Skeletal muscle tissue (tissue), 4 donors: ENCODE measurements around the gene ANKRD33B. TPM values are rescaled to one million over a fixed set of nuclear protein-coding genes. Genes with fewer than 3 reads are reported as not detected.
A peak's percentile ranks its signal among the peaks of the same experiment; 100 is the strongest.
"Not testable (repeated sequence)": the region's sequence is repeated elsewhere in the genome, so short reads cannot be mapped to it uniquely, and the experiment has no call there.

Experiments used
- H3K27ac ChIP-seq: one replicate; pipeline ENCODE4 v1.7.0; 2013; ENCODE audit warnings: mild to moderate bottlenecking, low read depth, low read length, inconsistent platforms
- H3K27me3 ChIP-seq, 3 donors: one replicate each; pipeline ENCODE4 v1.7.0; 2013; ENCODE audit warnings: low read length in 3 of 3; ENCODE audit not compliant: control insufficient read depth in 3 of 3, insufficient read depth in 3 of 3
- H3K36me3 ChIP-seq, 3 donors: one replicate each; pipeline ENCODE4 v1.7.0; 2013; ENCODE audit warnings: low read length in 3 of 3; ENCODE audit not compliant: control insufficient read depth in 3 of 3, insufficient read depth in 3 of 3
- H3K4me1 ChIP-seq, 3 donors: one replicate each; pipeline ENCODE4 v1.7.0; 2013; ENCODE audit warnings: low read length in 3 of 3, mild to moderate bottlenecking in 3 of 3; ENCODE audit not compliant: control insufficient read depth in 3 of 3, insufficient read depth in 3 of 3
- H3K4me3 ChIP-seq, 3 donors: one replicate each; pipeline ENCODE4 v1.7.0; 2013; ENCODE audit warnings: low read length in 3 of 3
- H3K9ac ChIP-seq, 3 donors: one replicate each; pipeline ENCODE4 v1.7.0; 2013; ENCODE audit warnings: low read length in 3 of 3, mild to moderate bottlenecking in 3 of 3, moderate library complexity in 2 of 3, low read depth in 1 of 3
- H3K9me3 ChIP-seq, 3 donors: one replicate each; pipeline ENCODE4 v1.7.0; 2013; ENCODE audit warnings: low read length in 3 of 3; ENCODE audit not compliant: control insufficient read depth in 3 of 3
- total RNA-seq: library from RNA; depleted of rRNA; stranded (reverse); fragments of >200 nt; gene quantifications from one replicate; pipeline ENCODE4 v1.2.3, GENCODE V29; 2014
- donor health status: Osteomylitis.

The ANKRD33B gene
- total RNA-seq, 1 donor from 2014 or later, result 2.6 TPM

DNA sequence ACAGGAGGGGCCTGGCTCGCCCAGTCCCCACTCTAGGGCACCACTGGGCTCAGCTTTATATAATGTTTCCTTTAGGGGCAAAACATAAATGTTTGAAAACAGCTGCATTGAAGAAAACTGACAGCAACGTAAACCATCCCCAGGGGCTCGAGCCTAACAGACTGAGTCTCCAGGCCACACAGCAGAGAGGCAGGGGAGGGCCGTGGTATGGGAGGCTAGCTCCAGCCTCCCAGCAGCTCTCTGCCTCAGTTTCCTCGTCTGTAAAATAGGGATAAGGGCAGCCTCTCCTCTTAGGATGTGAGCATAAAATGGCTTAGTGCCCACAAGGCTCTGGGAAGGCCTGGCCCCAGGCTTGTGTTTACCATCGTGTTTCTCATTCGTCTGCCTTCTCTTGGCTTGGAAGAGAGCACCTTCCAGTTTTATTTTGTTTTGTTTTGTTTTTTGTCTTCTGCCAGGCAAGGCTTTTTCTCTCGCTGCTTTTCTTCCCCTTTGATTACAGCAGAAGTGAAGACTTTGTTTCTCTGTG, 2.7 kb downstream of the ANKRD33B start:
- Histone ChIP-seq H3K4me1 (peaks cover 17 to 38% (median 22%) of the 10 kb centered on the region in 3 donors), H3K9me3 (no peaks in the 10 kb centered on the region), H3K27me3 (peaks cover 0 to 22% (median 18%) of the 10 kb centered on the region in 3 donors), H3K4me3 (peak overlapping the region in 2 of 3 donors; percentile 22 to 77), H3K9ac (peak overlapping the region in 1 of 3 donors; percentile 11), H3K36me3 (no peaks in the 10 kb centered on the region), H3K27ac (peak overlapping the region; percentile 58)

DNA sequence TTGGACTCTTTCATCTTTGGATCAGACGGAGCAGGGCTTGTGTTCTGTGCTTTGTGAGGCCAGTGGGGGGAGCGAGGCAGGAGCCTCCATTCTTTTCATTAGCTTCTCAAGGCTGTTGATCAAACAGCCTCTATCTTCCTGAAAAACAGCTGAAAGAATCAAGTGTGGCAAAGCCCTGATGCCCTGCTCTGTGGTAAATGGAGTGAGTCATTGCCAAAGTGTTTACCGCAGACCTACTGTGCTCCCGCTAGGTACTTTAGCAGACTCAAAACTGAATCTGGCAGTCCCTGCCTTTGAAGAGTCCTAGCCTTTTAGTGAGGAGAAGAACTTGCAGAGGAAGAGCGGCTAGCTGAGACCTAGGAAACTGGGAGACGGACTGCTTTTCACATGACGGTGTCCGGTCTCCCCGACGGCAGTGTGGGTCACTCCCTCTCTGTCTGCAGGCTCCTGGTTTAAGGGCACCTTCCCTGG, 3.3 kb downstream of the ANKRD33B start:
- Histone ChIP-seq H3K27me3 (peaks cover 0 to 22% (median 18%) of the 10 kb centered on the region in 3 donors), H3K9me3 (no peaks in the 10 kb centered on the region), H3K4me3 (no peak overlapping the region), H3K4me1 (peaks cover 17 to 38% (median 22%) of the 10 kb centered on the region in 3 donors), H3K36me3 (no peaks in the 10 kb centered on the region), H3K9ac (no peak overlapping the region), H3K27ac (peak overlapping the region; percentile 58)

- peaks cover 17 to 38% (median 22%) of the 10 kb centered on the region in 3 donors for H3K4me1 ChIP-seq
- H3K9me3 ChIP-seq, result no peaks in the 10 kb centered on the region
- no peak overlapping the region for H3K27ac ChIP-seq
- H3K36me3 ChIP-seq, result no peaks in the 10 kb centered on the region
- no peak overlapping the region for H3K4me3 ChIP-seq
- peak overlapping the region in 1 of 3 donors; percentile 14 for H3K9ac ChIP-seq
- peaks cover 0 to 22% (median 17%) of the 10 kb centered on the region in 3 donors for H3K27me3 ChIP-seq
These were observed 4.0 kb downstream of the ANKRD33B start for GRCh38 chr5:10567781-10568321.

DNA sequence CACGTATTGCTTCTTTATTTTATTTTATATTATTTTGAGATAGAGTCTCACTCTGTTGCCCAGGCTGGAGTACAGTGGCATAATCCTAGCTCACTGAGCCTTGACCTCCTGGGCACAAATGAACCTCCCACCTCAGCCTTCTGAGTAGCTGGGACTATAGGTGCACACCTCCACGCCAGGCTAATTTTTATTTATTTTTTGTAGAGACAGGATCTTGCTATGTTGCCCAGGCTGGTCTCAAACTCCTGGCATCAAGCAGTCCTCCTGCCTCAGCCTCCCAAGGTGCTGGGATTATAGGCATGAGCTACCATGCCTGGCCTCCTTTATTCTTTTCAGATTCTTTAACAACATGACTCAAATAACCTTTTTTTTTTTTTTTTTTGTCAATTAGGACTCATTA, 6.7 kb downstream of the ANKRD33B start:
- H3K27me3 ChIP-seq, H3K36me3 ChIP-seq, H3K9me3 ChIP-seq, H3K4me3 ChIP-seq, H3K27ac ChIP-seq, H3K9ac ChIP-seq: not testable (repeated sequence)
- peaks cover 10 to 24% (median 11%) of the 10 kb centered on the region in 3 donors for H3K4me1 ChIP-seq

DNA sequence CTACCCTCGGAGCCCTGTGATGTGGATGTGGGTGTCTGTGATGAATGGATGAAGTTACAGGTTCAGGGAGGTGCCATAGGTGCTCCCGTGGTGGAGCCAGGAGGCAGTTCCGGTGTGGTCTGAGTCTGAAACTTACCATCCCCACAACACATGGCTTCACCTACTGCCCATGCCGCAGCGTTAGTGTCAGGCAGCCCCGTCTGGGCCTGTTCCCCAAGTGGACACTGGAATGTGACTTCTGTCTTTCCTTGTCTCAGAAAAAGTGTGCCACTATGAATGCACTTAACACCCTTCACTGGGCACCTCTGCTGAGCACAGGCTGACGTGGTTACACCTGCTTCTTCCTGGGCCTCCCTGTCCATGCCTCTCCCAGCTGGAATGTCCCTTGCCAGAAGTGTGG, 8.6 kb downstream of the ANKRD33B start:
- Histone ChIP-seq H3K27ac (no peak overlapping the region), H3K9ac (no peak overlapping the region), H3K4me3 (no peak overlapping the region), H3K9me3 (no peaks in the 10 kb centered on the region), H3K4me1 (peaks cover 11 to 21% (median 19%) of the 10 kb centered on the region in 3 donors), H3K27me3 (no peaks in the 10 kb centered on the region), H3K36me3 (no peaks in the 10 kb centered on the region)

DNA sequence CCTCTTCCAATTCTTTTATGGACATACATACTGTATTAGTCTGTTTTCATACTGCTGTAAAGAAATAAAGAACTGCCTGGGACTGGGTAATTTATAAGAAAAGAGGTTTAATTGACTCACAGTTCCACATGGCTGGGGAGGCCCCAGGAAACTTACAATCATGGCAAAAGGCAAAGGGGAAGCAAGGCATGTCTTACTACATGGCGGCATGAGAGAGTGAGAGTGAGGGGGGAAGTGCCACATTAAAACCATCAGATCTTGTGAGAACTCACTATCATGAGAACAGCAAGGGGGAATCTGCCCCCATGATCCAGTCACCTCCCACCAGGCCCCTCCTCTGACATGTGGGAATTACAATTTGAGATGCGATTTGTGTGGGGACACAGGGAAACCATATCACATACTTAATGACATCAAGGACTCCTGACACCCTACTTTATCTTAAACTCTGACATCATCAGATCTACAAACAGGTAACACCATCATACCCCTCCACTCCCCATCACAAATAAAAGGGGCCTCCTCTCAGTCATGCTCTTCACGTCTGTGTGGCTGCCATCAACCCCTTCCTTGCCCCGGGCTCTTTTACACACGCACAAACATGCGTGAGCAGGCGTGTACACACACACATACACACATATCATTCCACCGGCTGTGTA, 9.7 kb downstream of the ANKRD33B start:
- Histone ChIP-seq H3K27me3 (no peaks in the 10 kb centered on the region), H3K9ac (no peak overlapping the region), H3K4me1 (peaks cover 20 to 29% (median 27%) of the 10 kb centered on the region in 3 donors), H3K27ac (no peak overlapping the region), H3K4me3 (no peak overlapping the region), H3K9me3 (no peaks in the 10 kb centered on the region), H3K36me3 (no peaks in the 10 kb centered on the region)

DNA sequence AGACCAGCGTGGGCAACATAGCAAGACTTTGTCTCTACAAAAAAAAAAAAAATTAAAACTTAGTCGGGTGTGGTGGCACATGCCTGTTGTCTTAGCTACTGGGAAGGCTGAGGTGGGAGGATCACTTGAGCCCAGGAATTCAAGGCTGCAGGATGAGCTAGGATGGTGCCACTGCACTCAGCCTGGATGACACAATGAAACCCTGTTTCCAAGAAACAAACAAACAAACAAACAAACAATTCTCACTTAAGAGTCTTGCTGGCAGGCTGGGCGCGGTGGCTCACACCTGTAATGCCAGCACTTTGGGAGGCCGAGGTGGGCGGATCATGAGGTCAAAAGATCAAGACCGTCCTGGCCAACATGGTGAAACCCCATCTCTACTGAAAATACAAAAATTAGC, 11.0 kb downstream of the ANKRD33B start:
- not testable (repeated sequence) for H3K4me3 ChIP-seq, H3K9ac ChIP-seq, H3K27me3 ChIP-seq, H3K9me3 ChIP-seq, H3K27ac ChIP-seq, H3K36me3 ChIP-seq
- peaks cover 20 to 29% (median 27%) of the 10 kb centered on the region in 3 donors for H3K4me1 ChIP-seq

GRCh38 chr5:10576121-10576789, 12.4 kb downstream of the ANKRD33B start:
- Histone ChIP-seq H3K27me3 (no peaks in the 10 kb centered on the region), H3K36me3 (no peaks in the 10 kb centered on the region), H3K9me3 (no peaks in the 10 kb centered on the region), H3K27ac (peak overlapping the region; percentile 64), H3K9ac (no peak overlapping the region), H3K4me3 (no peak overlapping the region), H3K4me1 (peaks cover 22 to 34% (median 33%) of the 10 kb centered on the region in 3 donors)

- H3K36me3 ChIP-seq, result no peaks in the 10 kb centered on the region
- H3K4me3 ChIP-seq, result no peak overlapping the region
- no peaks in the 10 kb centered on the region for H3K9me3 ChIP-seq
- no peak overlapping the region for H3K9ac ChIP-seq
- peak overlapping the region; percentile 64 for H3K27ac ChIP-seq
- no peaks in the 10 kb centered on the region for H3K27me3 ChIP-seq
- H3K4me1 ChIP-seq, result peaks cover 23 to 38% (median 38%) of the 10 kb centered on the region in 3 donors
These were observed 12.9 kb downstream of the ANKRD33B start for GRCh38 chr5:10576790-10577189.
